CD4-positive, alpha-beta T cell (primary cell): ENCODE data around the gene TXNRD3. TPM values are rescaled to one million over a fixed set of nuclear protein-coding genes. Genes with fewer than 3 reads are reported as not detected.

Source experiments
- ATAC-seq: fragments of 200-7000 bp; cut with Tn5 transposase; one replicate; pipeline ENCODE4 v1.10.0; 2022; ENCODE audit warnings: mild to moderate bottlenecking; ENCODE audit not compliant: poor library complexity
- CTCF ChIA-PET: fragments of 350-600 bp; sonication (Branson Sonifier 250); formaldehyde crosslinking; loops from one replicate; lab custom pipeline; 2021; ENCODE audit warnings: antibody characterized with exemption, inconsistent platforms; lab: Charles Lee
- POLR2A ChIA-PET: fragments of 350-600 bp; sonication (Branson Sonifier 250); formaldehyde crosslinking; loops from one replicate; lab custom pipeline; 2021; ENCODE audit warnings: antibody characterized with exemption, inconsistent platforms; lab: Charles Lee
- DNase-seq, 14 experiments: peaks; one replicate each; pipeline ENCODE4 v3.0.0-alpha.2; 2013 to 2020; ENCODE audit warnings: mixed read lengths in 2 of 14
- H3K27ac ChIP-seq, 2 donors: one replicate each; pipeline versions ENCODE4 v1.5.1 to v1.7.0; 2013; ENCODE audit warnings: low read length in 2 of 2, low read depth in 1 of 2, mild to moderate bottlenecking in 1 of 2
- H3K27me3 ChIP-seq, 2 experiments: 1 replicate in 1 of 2; 2 replicates in 1 of 2; pipeline versions ENCODE4 v1.6.1 to v1.7.0; 2013; ENCODE audit warnings: low read length in 2 of 2, control low read depth in 1 of 2, mild to moderate bottlenecking in 1 of 2, moderate library complexity in 1 of 2; ENCODE audit not compliant: insufficient read depth in 2 of 2, control insufficient read depth in 1 of 2
- H3K36me3 ChIP-seq: one replicate; pipeline ENCODE4 v1.6.1; 2013; ENCODE audit warnings: low read length, control low read depth; ENCODE audit not compliant: insufficient read depth
- H3K4me1 ChIP-seq: one replicate; pipeline ENCODE4 v1.6.1; 2013; ENCODE audit warnings: low read length, control low read depth; ENCODE audit not compliant: insufficient read depth
- H3K4me3 ChIP-seq: one replicate; pipeline ENCODE4 v1.5.1; 2013; ENCODE audit warnings: mild to moderate bottlenecking, low read length, moderate library complexity
- H3K9me3 ChIP-seq, 2 experiments: 1 replicate in 1 of 2; 2 replicates in 1 of 2; pipeline versions ENCODE4 v1.6.1 to v1.7.0; 2013; ENCODE audit warnings: low read length in 2 of 2, mild to moderate bottlenecking in 2 of 2, control low read depth in 1 of 2, moderate library complexity in 1 of 2; ENCODE audit not compliant: control insufficient read depth in 1 of 2, insufficient read depth in 1 of 2
- H3K27ac Mint-ChIP-seq: one replicate; pipeline ENCODE4 v1.8.0; 2020; ENCODE audit warnings: mixed read lengths
- H3K27me3 Mint-ChIP-seq: one replicate; pipeline ENCODE4 v1.8.0; 2021; ENCODE audit warnings: mixed read lengths
- H3K36me3 Mint-ChIP-seq: one replicate; pipeline ENCODE4 v1.8.0; 2021; ENCODE audit warnings: low read depth, mixed read lengths
- H3K4me1 Mint-ChIP-seq: one replicate; pipeline ENCODE4 v1.8.0; 2021; ENCODE audit warnings: low read depth, mixed read lengths
- H3K4me3 Mint-ChIP-seq: one replicate; pipeline ENCODE4 v1.8.0; 2020; ENCODE audit warnings: mild to moderate bottlenecking, mixed read lengths
- H3K9me3 Mint-ChIP-seq: one replicate; pipeline ENCODE4 v1.8.0; 2020; ENCODE audit warnings: mixed read lengths
- CTCF ChIP-seq: fragments of 200-600 bp; IDR thresholded peaks from one replicate; pipeline ENCODE4 v1.8.0; 2022; ENCODE audit warnings: antibody characterized with exemption, mild to moderate bottlenecking
- intact Hi-C, 2 experiments: fragments of 100-400 bp; cut with DNase I in 1 of 2; cut with micrococcal nuclease in 1 of 2; formaldehyde crosslinking; loops; one replicate each; pipeline versions ENCODE4 v1.15.1 to v1.9.0; 2023 to 2025; cut with DNase I, micrococcal nuclease
- total RNA-seq, 174 experiments: library from RNA in 2 of 174; stranded (reverse) in 2 of 174; gene quantifications; one replicate each; pipeline ENCODE4 v1.2.3 and lab custom pipeline; 2021 to 2026

The TXNRD3 gene
- total RNA-seq, 2 experiments from 2014 or later = 1.0 to 1.5 TPM

- CTCF ChIA-PET = interaction anchor here (0.6 kb wide), 1 partner anchor 36 kb away, joined by 3 read pairs; no protein-coding TSS in a partner anchor
- TF ChIP-seq CTCF = no peak
- POLR2A ChIA-PET = no interaction called here
- Mint-ChIP-seq H3K36me3 (no peaks in the 10 kb centered on the region), H3K27me3 (peaks cover 10% of the 10 kb centered on the region), H3K27ac (no peak overlapping the region), H3K4me1 (peaks cover 4% of the 10 kb centered on the region), H3K4me3 (no peak overlapping the region), H3K9me3 (no peaks in the 10 kb centered on the region)
- Histone ChIP-seq H3K27ac (no peak overlapping the region), H3K36me3 (no peaks in the 10 kb centered on the region), H3K9me3 (peaks cover 0 to 16% of the 10 kb centered on the region in 2 experiments), H3K27me3 (peaks cover 0 to 10% of the 10 kb centered on the region in 2 experiments), H3K4me1 (peaks cover 2% of the 10 kb centered on the region), H3K4me3 (no peak overlapping the region)
- no peak for DNase-seq
- no peak for ATAC-seq
- intact Hi-C loops = no loop called here
Observed at GRCh38 chr3:126659915-126660886, 5.3 kb upstream of the TXNRD3 start.

- intact Hi-C loops = no loop called here
- peaks cover 11% of the 10 kb centered on the region for H3K4me1 Mint-ChIP-seq
- POLR2A ChIA-PET = no interaction called here
- H3K4me3 Mint-ChIP-seq = no peak overlapping the region
- Histone ChIP-seq H3K27ac (no peak overlapping the region), H3K27me3 (peaks cover 0 to 10% of the 10 kb centered on the region in 2 experiments), H3K4me1 (peaks cover 7% of the 10 kb centered on the region), H3K36me3 (no peaks in the 10 kb centered on the region), H3K4me3 (no peak overlapping the region), H3K9me3 (peaks cover 0 to 16% of the 10 kb centered on the region in 2 experiments)
- H3K9me3 Mint-ChIP-seq = no peaks in the 10 kb centered on the region
- DNase-seq (no peak), ATAC-seq (no peak)
- H3K27me3 Mint-ChIP-seq = peaks cover 10% of the 10 kb centered on the region
- CTCF ChIA-PET = no interaction called here
- H3K36me3 Mint-ChIP-seq = no peaks in the 10 kb centered on the region
- TF ChIP-seq CTCF = no peak
- no peak overlapping the region for H3K27ac Mint-ChIP-seq
Observed at GRCh38 chr3:126658584-126658983, 3.7 kb upstream of the TXNRD3 start.

- no peaks in the 10 kb centered on the region for H3K36me3 ChIP-seq
- peaks cover 0 to 16% of the 10 kb centered on the region in 2 experiments for H3K9me3 ChIP-seq
- TF ChIP-seq CTCF = no peak
- Mint-ChIP-seq H3K36me3 (no peaks in the 10 kb centered on the region), H3K27me3 (peaks cover 10% of the 10 kb centered on the region), H3K4me3 (no peak overlapping the region), H3K4me1 (peaks cover 11% of the 10 kb centered on the region), H3K9me3 (no peaks in the 10 kb centered on the region), H3K27ac (no peak overlapping the region)
- no peak overlapping the region for H3K27ac ChIP-seq
- H3K4me1 ChIP-seq = peaks cover 7% of the 10 kb centered on the region
- intact Hi-C loops = no loop called here
- no peak for DNase-seq
- POLR2A ChIA-PET = no interaction called here
- H3K27me3 ChIP-seq = peaks cover 0 to 10% of the 10 kb centered on the region in 2 experiments
- ATAC-seq = no peak
- no peak overlapping the region for H3K4me3 ChIP-seq
- CTCF ChIA-PET = no interaction called here
Observed at GRCh38 chr3:126657901-126658300, 3.0 kb upstream of the TXNRD3 start.
